ENCODE measurements around the gene ZBED5. TPM values are rescaled to one million over a fixed set of nuclear protein-coding genes. Genes with fewer than 3 reads are reported as not detected.
"Not testable (repeated sequence)": the region's sequence is repeated elsewhere in the genome, so short reads cannot be mapped to it uniquely, and the experiment has no call there.

ZBED5 gene
- total RNA-seq: 10 to 100 TPM; 39.2 to 40.5 TPM
- long read RNA-seq, donor 1, partial matches to known transcripts: 0 of 3 reads
- long read RNA-seq, donor 1, other reads (novel, unspliced or antisense): 2 of 3 reads
- long read RNA-seq, donor 2, partial matches to known transcripts: 1 of 7 reads
- long read RNA-seq, donor 2, other reads (novel, unspliced or antisense): 2 of 7 reads

- peak; percentile 99 for DNase-seq (ENCODE audit: low spot score)
- intact Hi-C loops (cut with DNase I): loop anchor here in 1 of 2 donors (5.0 kb wide), 2 partner anchors 44 to 51 kb away; partner anchors contain the start of gene EIF4G2
These were observed at the start of gene ZBED5 for GRCh38 chr11:10857709-10858438. ZBED5 (minus strand) TSS chr11:10858053; CDS start chr11:10854945, 3,108 bp downstream.

GRCh38 chr11:10906521-10906920 lies 48.7 kb upstream of the ZBED5 start:
- intact Hi-C loops (cut with DNase I): no loop called here
- DNase-seq (ENCODE audit: low spot score): no peak

- intact Hi-C loops (cut with DNase I): loop anchor here in 1 of 2 donors (5.0 kb wide), 1 partner anchor 45 kb away; the partner anchor contains the start of gene ZBED5
- DNase-seq (ENCODE audit: low spot score): no peak
These were observed 44.6 kb upstream of the ZBED5 start for GRCh38 chr11:10902301-10903063.

GRCh38 chr11:10900681-10901415 lies 43.0 kb upstream of the ZBED5 start:
- intact Hi-C loops (cut with DNase I): loop anchor here in 1 of 2 donors (5.0 kb wide), 1 partner anchor 44 kb away; the partner anchor contains the start of gene ZBED5
- no peak for DNase-seq (ENCODE audit: low spot score)

- intact Hi-C loops (cut with DNase I): no loop called here
- no peak for DNase-seq (ENCODE audit: low spot score)
These were observed 41.4 kb upstream of the ZBED5 start for GRCh38 chr11:10899121-10899830.

GRCh38 chr11:10898763-10899025 lies 40.8 kb upstream of the ZBED5 start:
- intact Hi-C loops (cut with DNase I): no loop called here
- DNase-seq (ENCODE audit: low spot score): no peak

- intact Hi-C loops (cut with DNase I): no loop called here
These were observed 40.3 kb upstream of the ZBED5 start for GRCh38 chr11:10898003-10898762.

GRCh38 chr11:10897150-10897549 lies 39.3 kb upstream of the ZBED5 start:
- DNase-seq (ENCODE audit: low spot score): no peak
- intact Hi-C loops (cut with DNase I): no loop called here

More at GRCh38 chr11:10898003-10898762, 40.3 kb upstream of the ZBED5 start:
- DNase-seq (ENCODE audit: low spot score): no peak

GRCh38 chr11:10896493-10896892 lies 38.6 kb upstream of the ZBED5 start:
- no peak for DNase-seq (ENCODE audit: low spot score)
- intact Hi-C loops (cut with DNase I): no loop called here

GRCh38 chr11:10895285-10895684 lies 37.4 kb upstream of the ZBED5 start:
- intact Hi-C loops (cut with DNase I): no loop called here
- no peak for DNase-seq (ENCODE audit: low spot score)

- intact Hi-C loops (cut with DNase I): no loop called here
These were observed 36.8 kb upstream of the ZBED5 start for GRCh38 chr11:10894666-10895065.

GRCh38 chr11:10893714-10894151 lies 35.9 kb upstream of the ZBED5 start:
- intact Hi-C loops (cut with DNase I): no loop called here
- DNase-seq (ENCODE audit: low spot score): no peak

More at GRCh38 chr11:10894666-10895065, 36.8 kb upstream of the ZBED5 start:
- DNase-seq (ENCODE audit: low spot score): no peak

GRCh38 chr11:10892250-10892649 lies 34.4 kb upstream of the ZBED5 start:
- DNase-seq (ENCODE audit: low spot score): no peak
- intact Hi-C loops (cut with DNase I): no loop called here

GRCh38 chr11:10891151-10891720 lies 33.4 kb upstream of the ZBED5 start:
- no peak for DNase-seq (ENCODE audit: low spot score)

GRCh38 chr11:10890083-10890482 lies 32.2 kb upstream of the ZBED5 start:
- intact Hi-C loops (cut with DNase I); DNase-seq (ENCODE audit: low spot score): not testable (repeated sequence)

More at GRCh38 chr11:10891151-10891720, 33.4 kb upstream of the ZBED5 start:
- intact Hi-C loops (cut with DNase I): no loop called here

- intact Hi-C loops (cut with DNase I): no loop called here
- no peak for DNase-seq (ENCODE audit: low spot score)
These were observed 29.5 kb upstream of the ZBED5 start for GRCh38 chr11:10887307-10887706.

- intact Hi-C loops (cut with DNase I): no loop called here
- DNase-seq (ENCODE audit: low spot score): no peak
These were observed 28.9 kb upstream of the ZBED5 start for GRCh38 chr11:10886652-10887250.
